DOHH2 (cell line): ENCODE data around the gene SLC25A23.

Experiments
- H3F3A ChIP-seq: fragments of 200-600 bp; sonication (generic), shearing (Covaris generic); 2 replicates; pipeline ENCODE4 v1.6.0; 2016; ENCODE audit warnings: antibody characterized with exemption, mild to moderate bottlenecking; ENCODE audit not compliant: control insufficient read depth, insufficient read depth
- H3K27ac ChIP-seq: fragments of 200-600 bp; sonication (generic); 2 replicates; pipeline ENCODE4 v1.5.1; 2014; ENCODE audit warnings: low read depth, mild to moderate bottlenecking, low read length, moderate library complexity
- H3K27me3 ChIP-seq: fragments of 200-600 bp; sonication (generic); 2 replicates; pipeline ENCODE4 v1.6.1; 2014; ENCODE audit warnings: mild to moderate bottlenecking, low read length, mixed read lengths; ENCODE audit not compliant: control insufficient read depth
- H3K36me3 ChIP-seq: fragments of 200-600 bp; sonication (generic); 2 replicates; pipeline ENCODE4 v1.6.1; 2014; ENCODE audit warnings: mild to moderate bottlenecking, low read length, moderate library complexity, mixed read lengths; ENCODE audit not compliant: control insufficient read depth
- H3K4me1 ChIP-seq: fragments of 200-600 bp; sonication (generic); 2 replicates; pipeline ENCODE4 v1.6.1; 2014; ENCODE audit warnings: mild to moderate bottlenecking, low read length, mixed read lengths; ENCODE audit not compliant: control insufficient read depth
- H3K4me2 ChIP-seq: fragments of 200-600 bp; sonication (generic); 2 replicates; pipeline ENCODE4 v1.6.0; 2014; ENCODE audit warnings: mild to moderate bottlenecking, low read length, moderate library complexity
- H3K4me3 ChIP-seq: fragments of 200-600 bp; sonication (generic); 2 replicates; pipeline ENCODE4 v1.5.1; 2014; ENCODE audit warnings: mild to moderate bottlenecking, low read length, mixed read lengths
- H3K79me2 ChIP-seq: fragments of 200-600 bp; sonication (generic); 2 replicates; pipeline ENCODE4 v1.6.1; 2014; ENCODE audit warnings: mild to moderate bottlenecking, low read length, mixed read lengths; ENCODE audit not compliant: control insufficient read depth
- H3K9me2 ChIP-seq: fragments of 200-600 bp; sonication (generic); replicated peaks from 2 replicates; pipeline ENCODE4 v1.6.1; 2014; ENCODE audit warnings: mild to moderate bottlenecking, low read length, mixed read lengths; ENCODE audit not compliant: control insufficient read depth
- H3K9me3 ChIP-seq: fragments of 200-600 bp; sonication (generic); 2 replicates; pipeline ENCODE4 v1.6.1; 2014; ENCODE audit warnings: antibody characterized with exemption, low read length, mixed read lengths; ENCODE audit not compliant: control insufficient read depth, insufficient read depth
- H4K20me1 ChIP-seq: fragments of 200-600 bp; sonication (generic); 2 replicates; pipeline ENCODE4 v1.6.0; 2014; ENCODE audit warnings: low read depth, mild to moderate bottlenecking, antibody characterized with exemption, low read length, moderate library complexity; ENCODE audit not compliant: control insufficient read depth, insufficient read depth
- EZH2phosphoT487 ChIP-seq: fragments of 200-600 bp; sonication (generic); IDR thresholded peaks from 2 replicates; pipeline ENCODE4 v1.6.1; 2017; ENCODE audit warnings: borderline replicate concordance, mild to moderate bottlenecking, antibody characterized with exemption, low read length, moderate library complexity, mixed read lengths
- TF ChIP-seq, protein P1 (sequence below): fragments of 200-600 bp; sonication (generic); IDR thresholded peaks from one replicate; pipeline ENCODE4 v1.5.1; 2014; ENCODE audit warnings: antibody characterized with exemption, mild to moderate bottlenecking, low read depth, low read length; ENCODE audit not compliant: poor library complexity, severe bottlenecking

Gene SLC25A23

DNA sequence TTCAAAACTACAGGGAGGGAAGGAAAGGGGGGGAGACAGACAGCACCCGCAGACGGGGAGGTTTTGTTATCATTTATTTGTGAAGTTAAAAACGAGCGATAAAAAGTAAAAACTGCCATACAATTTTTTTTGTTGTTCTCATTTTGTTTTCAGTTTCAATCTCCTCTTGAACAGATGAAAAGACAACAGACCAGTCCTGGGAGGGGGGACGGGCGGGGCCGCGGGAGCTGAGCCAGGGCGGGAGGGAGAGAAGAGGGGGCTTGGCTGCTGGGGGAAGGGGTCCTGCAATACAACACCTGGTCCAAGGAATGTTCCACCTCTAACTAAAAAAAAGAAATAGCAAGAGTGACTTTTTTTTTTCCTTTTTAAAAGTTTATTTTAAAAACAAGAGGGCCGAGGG is 46.3 kb downstream of the SLC25A23 start:
- no peaks in the 10 kb centered on the region for H3K27me3 ChIP-seq
- no peak overlapping the region for H3K27ac ChIP-seq
- no peaks in the 10 kb centered on the region for H4K20me1 ChIP-seq
- H3K9me2 ChIP-seq: no peaks in the 10 kb centered on the region
- TF ChIP-seq EZH2phosphoT487: no peak
- TF ChIP-seq, protein P1, sequence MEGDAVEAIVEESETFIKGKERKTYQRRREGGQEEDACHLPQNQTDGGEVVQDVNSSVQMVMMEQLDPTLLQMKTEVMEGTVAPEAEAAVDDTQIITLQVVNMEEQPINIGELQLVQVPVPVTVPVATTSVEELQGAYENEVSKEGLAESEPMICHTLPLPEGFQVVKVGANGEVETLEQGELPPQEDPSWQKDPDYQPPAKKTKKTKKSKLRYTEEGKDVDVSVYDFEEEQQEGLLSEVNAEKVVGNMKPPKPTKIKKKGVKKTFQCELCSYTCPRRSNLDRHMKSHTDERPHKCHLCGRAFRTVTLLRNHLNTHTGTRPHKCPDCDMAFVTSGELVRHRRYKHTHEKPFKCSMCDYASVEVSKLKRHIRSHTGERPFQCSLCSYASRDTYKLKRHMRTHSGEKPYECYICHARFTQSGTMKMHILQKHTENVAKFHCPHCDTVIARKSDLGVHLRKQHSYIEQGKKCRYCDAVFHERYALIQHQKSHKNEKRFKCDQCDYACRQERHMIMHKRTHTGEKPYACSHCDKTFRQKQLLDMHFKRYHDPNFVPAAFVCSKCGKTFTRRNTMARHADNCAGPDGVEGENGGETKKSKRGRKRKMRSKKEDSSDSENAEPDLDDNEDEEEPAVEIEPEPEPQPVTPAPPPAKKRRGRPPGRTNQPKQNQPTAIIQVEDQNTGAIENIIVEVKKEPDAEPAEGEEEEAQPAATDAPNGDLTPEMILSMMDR: no peak
- no peaks in the 10 kb centered on the region for H3K79me2 ChIP-seq
- H3K9me3 ChIP-seq: no peaks in the 10 kb centered on the region
- H3K4me1 ChIP-seq: no peaks in the 10 kb centered on the region
- H3K4me2 ChIP-seq: no peak overlapping the region
- H3F3A ChIP-seq: peaks cover 11% of the 10 kb centered on the region
- peaks cover 52% of the 10 kb centered on the region for H3K36me3 ChIP-seq
- no peak overlapping the region for H3K4me3 ChIP-seq

DNA sequence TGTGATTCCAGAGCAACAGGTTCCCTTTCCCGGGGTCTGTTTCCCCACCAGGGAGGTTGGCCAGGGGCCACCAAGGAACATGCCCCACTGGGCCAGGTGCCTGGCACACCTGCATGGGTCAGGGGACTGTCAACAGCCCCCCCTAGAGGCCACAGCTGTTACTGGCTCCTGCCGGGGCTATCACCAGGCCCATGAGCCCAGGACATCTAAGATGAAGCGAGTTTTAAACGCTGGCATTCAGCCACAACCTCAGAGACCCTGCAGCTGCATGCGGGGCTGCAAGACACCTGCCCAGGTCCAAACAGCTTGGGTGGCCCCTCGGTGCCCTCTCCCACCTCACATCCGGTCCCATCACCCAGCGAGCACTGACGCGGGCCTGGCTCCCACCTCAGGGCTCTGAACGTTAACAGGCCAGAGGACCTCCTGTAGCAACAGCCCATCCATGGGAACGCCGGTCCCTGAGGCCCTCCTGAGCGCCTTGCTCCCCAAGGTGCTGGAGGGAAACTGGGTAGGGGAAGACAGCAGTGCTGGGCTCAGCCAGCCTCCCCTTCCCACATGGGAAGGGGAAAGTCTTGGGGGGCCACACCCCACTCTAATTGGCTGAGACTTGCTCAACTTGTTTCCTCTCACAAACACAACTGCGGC is 47.0 kb downstream of the SLC25A23 start:
- Histone ChIP-seq H3K4me3 (no peak overlapping the region), H3F3A (peaks cover 11% of the 10 kb centered on the region), H4K20me1 (no peaks in the 10 kb centered on the region), H3K9me3 (no peaks in the 10 kb centered on the region), H3K27ac (no peak overlapping the region), H3K4me1 (no peaks in the 10 kb centered on the region), H3K4me2 (no peak overlapping the region), H3K9me2 (no peaks in the 10 kb centered on the region), H3K27me3 (no peaks in the 10 kb centered on the region), H3K79me2 (no peaks in the 10 kb centered on the region), H3K36me3 (peaks cover 45% of the 10 kb centered on the region)
- TF ChIP-seq, protein P1: peak; percentile 89
- TF ChIP-seq EZH2phosphoT487: no peak

DNA sequence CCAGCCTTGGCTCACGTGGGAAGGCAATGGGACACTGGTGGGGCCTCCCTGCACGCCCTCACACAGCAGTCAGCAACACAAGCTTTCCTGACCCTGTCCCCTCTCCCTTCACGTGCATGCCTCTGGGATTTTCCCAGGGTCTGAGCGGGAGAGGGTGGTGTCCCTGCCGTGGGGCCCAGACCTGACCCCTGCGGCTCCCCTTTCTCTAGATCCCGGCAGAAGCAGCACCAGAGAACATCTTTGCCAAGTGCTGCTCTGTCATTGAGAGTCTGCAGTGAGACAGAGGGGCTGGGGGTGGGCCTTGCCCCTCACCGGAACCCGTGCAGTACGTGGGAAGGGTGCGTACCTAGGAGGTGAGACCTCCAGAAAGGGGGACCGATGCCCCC is 47.5 kb downstream of the SLC25A23 start:
- no peaks in the 10 kb centered on the region for H3K79me2 ChIP-seq
- no peaks in the 10 kb centered on the region for H4K20me1 ChIP-seq
- no peaks in the 10 kb centered on the region for H3K9me3 ChIP-seq
- H3K27me3 ChIP-seq: no peaks in the 10 kb centered on the region
- no peaks in the 10 kb centered on the region for H3K4me1 ChIP-seq
- peaks cover 11% of the 10 kb centered on the region for H3F3A ChIP-seq
- no peak overlapping the region for H3K27ac ChIP-seq
- no peaks in the 10 kb centered on the region for H3K9me2 ChIP-seq
- H3K4me3 ChIP-seq: no peak overlapping the region
- no peak overlapping the region for H3K4me2 ChIP-seq
- no peak for TF ChIP-seq EZH2phosphoT487
- TF ChIP-seq, protein P1: no peak
- H3K36me3 ChIP-seq: peaks cover 39% of the 10 kb centered on the region
